IMR-90 (cell line): ENCODE measurements around the gene MMD2. TPM values are rescaled to one million over a fixed set of nuclear protein-coding genes. Genes with fewer than 3 reads are reported as not detected.

Source experiments
- ATAC-seq: fragments of 200-7000 bp; cut with Tn5 transposase; 2 replicates; pipeline ENCODE4 v1.9.1; 2020; ENCODE audit warnings: low read depth, mild to moderate bottlenecking, moderate library complexity
- BruUV-seq: library from RNA; stranded (reverse); fragments of 400-500 nt; replicated peaks from 2 replicates; lab custom pipeline; 2021; lab: Mats Ljungman, UMichigan
- CTCF ChIA-PET: fragments of 300-600 bp; formaldehyde crosslinking; extraction: SDS; loops from one replicate; lab custom pipeline; 2021; ENCODE audit warnings: antibody characterized with exemption; lab: Yijun Ruan, JAX
- POLR2A ChIA-PET: fragments of 300-600 bp; sonication (Branson Sonifier 250); formaldehyde crosslinking; loops from one replicate; lab custom pipeline; 2022; ENCODE audit warnings: antibody characterized with exemption; ENCODE audit not compliant: unreplicated experiment; lab: Charles Lee
- DNase-seq: peaks from one replicate; pipeline ENCODE4 v3.0.0; 2013
- H2AFZ ChIP-seq: replicated peaks from 2 replicates; pipeline ENCODE3; 2013; ENCODE audit warnings: low read length, mild to moderate bottlenecking; ENCODE audit not compliant: poor library complexity
- H2AK5ac ChIP-seq: 2 replicates; pipeline ENCODE4 v1.6.1; 2013; ENCODE audit warnings: low read depth, low read length, inconsistent platforms
- H2AK9ac ChIP-seq: replicated peaks from 2 replicates; pipeline ENCODE3; 2013; ENCODE audit warnings: mild to moderate bottlenecking, low read depth, low read length, moderate library complexity; ENCODE audit not compliant: poor library complexity
- H2BK120ac ChIP-seq: 2 replicates; pipeline ENCODE4 v1.6.1; 2013; ENCODE audit warnings: low read depth, low read length, inconsistent platforms
- H2BK15ac ChIP-seq: 3 replicates; pipeline ENCODE4 v1.6.1; 2013; ENCODE audit warnings: low read depth, low read length, inconsistent platforms
- H2BK20ac ChIP-seq: 2 replicates; pipeline ENCODE4 v1.6.1; 2013; ENCODE audit warnings: low read depth, mild to moderate bottlenecking, inconsistent platforms, low read length, moderate library complexity
- H2BK5ac ChIP-seq: 2 replicates; pipeline ENCODE4 v1.6.1; 2013; ENCODE audit warnings: mild to moderate bottlenecking, low read depth, low read length, inconsistent platforms; ENCODE audit not compliant: poor library complexity, severe bottlenecking
- H3K14ac ChIP-seq: replicated peaks from 2 replicates; pipeline ENCODE4 v1.6.1; 2013; ENCODE audit warnings: low read depth, low read length, inconsistent platforms
- H3K18ac ChIP-seq: 2 replicates; pipeline ENCODE4 v1.6.1; 2013; ENCODE audit warnings: low read depth, low read length, control low read depth
- H3K23ac ChIP-seq: 2 replicates; pipeline ENCODE4 v1.6.1; 2013; ENCODE audit warnings: low read depth, low read length, inconsistent platforms
- H3K27ac ChIP-seq: 2 replicates; pipeline ENCODE4 v1.5.1; 2013; ENCODE audit warnings: mild to moderate bottlenecking, control low read depth, low read length; ENCODE audit not compliant: insufficient read depth
- H3K27me3 ChIP-seq: 2 replicates; pipeline ENCODE4 v1.6.1; 2013; ENCODE audit warnings: low read length; ENCODE audit not compliant: control insufficient read depth, insufficient read depth
- H3K36me3 ChIP-seq: 2 replicates; pipeline ENCODE4 v1.6.1; 2013; ENCODE audit warnings: low read length, mixed read lengths; ENCODE audit not compliant: control insufficient read depth, insufficient read depth
- H3K4ac ChIP-seq: 2 replicates; pipeline ENCODE4 v1.6.1; 2013; ENCODE audit warnings: low read depth, low read length, inconsistent platforms
- H3K4me1 ChIP-seq: 2 replicates; pipeline ENCODE4 v1.6.1; 2013; ENCODE audit warnings: low read length, mixed read lengths; ENCODE audit not compliant: control insufficient read depth, insufficient read depth
- H3K4me2 ChIP-seq: 2 replicates; pipeline ENCODE4 v1.6.1; 2013; ENCODE audit warnings: low read depth, mild to moderate bottlenecking, control low read depth, low read length, moderate library complexity
- H3K4me3 ChIP-seq: 2 replicates; pipeline ENCODE4 v1.5.1; 2013; ENCODE audit warnings: low read depth, mild to moderate bottlenecking, control low read depth, low read length, moderate library complexity; ENCODE audit not compliant: insufficient read depth
- H3K56ac ChIP-seq: 2 replicates; pipeline ENCODE4 v1.6.1; 2013; ENCODE audit warnings: low read length, inconsistent platforms; ENCODE audit not compliant: insufficient read depth; ENCODE audit errors: extremely low read depth
- H3K79me1 ChIP-seq, 2 experiments: 2 replicates each; pipeline ENCODE4 v1.6.1; 2013; ENCODE audit warnings: low read length in 2 of 2, inconsistent platforms in 1 of 2, low read depth in 1 of 2
- H3K9ac ChIP-seq: 2 replicates; pipeline ENCODE4 v1.6.1; 2013; ENCODE audit warnings: low read depth, low read length, control low read depth
- H3K9me1 ChIP-seq: 2 replicates; pipeline ENCODE4 v1.6.1; 2013; ENCODE audit warnings: low read length, inconsistent platforms; ENCODE audit not compliant: insufficient read depth
- H3K9me3 ChIP-seq: 2 replicates; pipeline ENCODE4 v1.6.1; 2013; ENCODE audit warnings: low read length; ENCODE audit not compliant: control insufficient read depth, insufficient read depth
- H4K20me1 ChIP-seq: 2 replicates; pipeline ENCODE4 v1.6.1; 2013; ENCODE audit warnings: low read length, inconsistent platforms; ENCODE audit not compliant: insufficient read depth
- H4K5ac ChIP-seq: 2 replicates; pipeline ENCODE4 v1.6.1; 2013; ENCODE audit warnings: mild to moderate bottlenecking, low read depth, low read length, control low read depth
- H4K8ac ChIP-seq, 2 experiments: 2 replicates each; pipeline ENCODE4 v1.6.1; 2013; ENCODE audit warnings: low read depth in 2 of 2, low read length in 2 of 2, control low read depth in 1 of 2, inconsistent platforms in 1 of 2
- H4K91ac ChIP-seq: 2 replicates; pipeline ENCODE4 v1.6.1; 2013; ENCODE audit warnings: low read depth, low read length, inconsistent platforms; ENCODE audit not compliant: insufficient read depth
- BHLHE40 ChIP-seq: fragments of 150-350 bp; IDR thresholded peaks from 2 replicates; pipeline ENCODE4 v1.6.1; 2016; ENCODE audit warnings: mild to moderate bottlenecking, low read depth, low read length
- CEBPB ChIP-seq: IDR thresholded peaks from 2 replicates; pipeline ENCODE4 v1.6.1; 2012; ENCODE audit warnings: low read depth, low read length, improper control_type of control experiment
- CHD1 ChIP-seq: IDR thresholded peaks from 2 replicates; pipeline ENCODE4 v1.6.1; 2012; ENCODE audit warnings: low read depth, low read length, improper control_type of control experiment
- CTCF ChIP-seq: conservative IDR thresholded peaks from 2 replicates; pipeline ENCODE4 v1.5.1; 2012; ENCODE audit warnings: mild to moderate bottlenecking, low read depth, low read length, improper control_type of control experiment
- FOS ChIP-seq: fragments of 150-350 bp; IDR thresholded peaks from 2 replicates; pipeline ENCODE4 v1.6.1; 2016; ENCODE audit warnings: low read depth, low read length
- MAFK ChIP-seq: IDR thresholded peaks from 2 replicates; pipeline ENCODE4 v1.6.1; 2012; ENCODE audit warnings: low read depth, low read length, improper control_type of control experiment
- MAZ ChIP-seq: IDR thresholded peaks from 2 replicates; pipeline ENCODE4 v1.6.1; 2012; ENCODE audit warnings: low read depth, mild to moderate bottlenecking, low read length, improper control_type of control experiment, moderate library complexity, borderline replicate concordance
- MXI1 ChIP-seq: IDR thresholded peaks from 2 replicates; pipeline ENCODE4 v1.6.1; 2012; ENCODE audit warnings: low read depth, mild to moderate bottlenecking, low read length, moderate library complexity, borderline replicate concordance
- NFE2L2 ChIP-seq: fragments of 150-350 bp; IDR thresholded peaks from 2 replicates; pipeline ENCODE4 v1.6.1; 2016; ENCODE audit warnings: low read depth, mild to moderate bottlenecking, low read length
- POLR2A ChIP-seq: IDR thresholded peaks from 2 replicates; pipeline ENCODE4 v1.6.1; 2012; ENCODE audit warnings: mild to moderate bottlenecking, low read depth, low read length
- RAD21 ChIP-seq: IDR thresholded peaks from 2 replicates; pipeline ENCODE4 v1.6.1; 2012; ENCODE audit warnings: low read length, improper control_type of control experiment
- RCOR1 ChIP-seq: IDR thresholded peaks from 2 replicates; pipeline ENCODE4 v1.6.1; 2012; ENCODE audit warnings: mild to moderate bottlenecking, low read length, improper control_type of control experiment; ENCODE audit not compliant: insufficient replicate concordance
- RFX5 ChIP-seq: IDR thresholded peaks from 2 replicates; pipeline ENCODE4 v1.8.0; 2012; ENCODE audit warnings: low read depth, mild to moderate bottlenecking, low read length, moderate library complexity
- SMC3 ChIP-seq: fragments of 150-350 bp; IDR thresholded peaks from 2 replicates; pipeline ENCODE4 v1.6.1; 2016; ENCODE audit warnings: low read depth, mild to moderate bottlenecking, antibody characterized with exemption, low read length, moderate library complexity
- WGBS, 2 experiments: methylation state at CpG; one replicate each; pipeline versions ENCODE4 v1.1.5 to v1.1.7; 2013; ENCODE audit warnings: missing lambda C conversion rate in 2 of 2; ENCODE audit not compliant: insufficient read length in 1 of 2; ENCODE audit errors: extremely low coverage in 2 of 2; 5-methylcytosine and 5-hydroxymethylcytosine counted together
- dilution Hi-C: fragments of 300-500 bp; cut with HindIII; formaldehyde crosslinking; loops from one replicate; pipeline ENCODE4 v1.14.3; 2018; ENCODE audit warnings: low sequenced_read_pairs; ENCODE audit not compliant: unreplicated experiment
- in situ Hi-C: fragments of 300-500 bp; cut with MboI; formaldehyde crosslinking; loops from 3 replicates; pipeline ENCODE4 v1.14.3; 2019; ENCODE audit warnings: low sequenced_read_pairs, inconsistent platforms, mixed read lengths
- intact Hi-C: fragments of 100-400 bp; cut with micrococcal nuclease; formaldehyde crosslinking; loops from 2 replicates; pipeline ENCODE4 v1.10.0; 2022
- polyA plus RNA-seq, 3 experiments: library from polyadenylated mRNA; depleted of rRNA; stranded (reverse); fragments of >200 nt; gene quantifications; 2 replicates each; pipeline ENCODE4 v1.2.3, GENCODE V29; 2012; ENCODE audit warnings: low replicate concordance in 1 of 3
- total RNA-seq: library from RNA; depleted of rRNA; stranded (reverse); fragments of >200 nt; gene quantifications from 2 replicates; pipeline ENCODE4 v1.2.3, GENCODE V29; 2012
- TF ChIP-seq, protein P1 (sequence below): fragments of 150-350 bp; IDR thresholded peaks from 2 replicates; pipeline ENCODE4 v1.6.1; 2016; ENCODE audit warnings: low read depth, mild to moderate bottlenecking, low read length, moderate library complexity, borderline replicate concordance
- TF ChIP-seq, protein P2 (sequence below): fragments of 150-350 bp; IDR thresholded peaks from 2 replicates; pipeline ENCODE4 v1.6.1; 2017; ENCODE audit warnings: mild to moderate bottlenecking, antibody characterized with exemption, low read length, low read depth

Gene MMD2
- total and polyA plus RNA-seq, 2 of the 4 experiments (the other 2 are of a cell fraction) = not detected

DNA sequence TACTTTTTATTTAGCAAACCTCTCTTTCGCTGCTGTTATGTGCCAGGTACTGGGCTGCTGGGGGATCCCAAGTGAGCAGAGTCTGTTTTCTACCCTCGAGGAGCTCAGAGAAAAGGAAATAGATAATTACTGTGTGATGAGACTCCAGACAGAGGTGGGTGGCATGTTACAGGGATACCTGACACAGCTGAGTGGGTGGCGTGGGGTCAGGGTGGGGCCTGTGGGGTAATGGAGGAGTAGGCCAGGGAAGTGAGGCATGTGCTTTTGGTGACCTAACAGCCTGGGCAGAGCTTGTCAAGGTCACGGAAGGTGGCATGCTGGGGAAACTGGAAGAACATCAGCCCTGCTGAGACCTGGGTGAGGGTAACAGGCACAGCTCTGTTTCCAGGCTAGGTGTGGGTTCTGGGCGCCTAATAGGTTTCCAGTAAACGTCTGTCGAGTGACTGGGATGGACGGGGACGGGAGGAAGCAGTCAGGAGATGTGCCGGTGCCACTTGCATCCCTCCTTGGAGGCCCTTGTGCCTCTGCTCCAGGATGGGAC lies 36.5 kb upstream of the MMD2 start:
- H4K20me1 ChIP-seq = peaks cover 5% of the 10 kb centered on the region; the same call in 1 of the 2 replicates

More for the DNA sequence above, 36.5 kb upstream of the MMD2 start:
- WGBS, 2 experiments = 100% methylated on average over 1 of the region's 10 CpGs; no CpG with 5 or more reads in 1 of the 2 experiments
- BruUV-seq = no TSS peak
- H3K4ac ChIP-seq = no peak overlapping the region
- no peak overlapping the region for H3K23ac ChIP-seq
- peaks cover 0 to 19% of the 10 kb centered on the region in 2 experiments for H3K79me1 ChIP-seq
- H4K8ac ChIP-seq = no peak overlapping the region
- ChIA-PET POLR2A (no interaction called here), CTCF (no interaction called here)
- no peak overlapping the region for H2AFZ ChIP-seq
- H3K9me3 ChIP-seq = no peaks in the 10 kb centered on the region
- no peaks in the 10 kb centered on the region for H3K4me1 ChIP-seq
- in situ Hi-C loops = no loop called here
- H2BK20ac ChIP-seq = no peak overlapping the region
- H3K56ac ChIP-seq = no peak overlapping the region
- no peak overlapping the region for H4K91ac ChIP-seq
- intact Hi-C loops = no loop called here
- no peak overlapping the region for H2AK9ac ChIP-seq
- H3K36me3 ChIP-seq = peaks cover 66% of the 10 kb centered on the region
- no peaks in the 10 kb centered on the region for H3K9me1 ChIP-seq
- no peak for DNase-seq
- dilution Hi-C loops = no loop called here
- H2AK5ac ChIP-seq = no peak overlapping the region
- no peak overlapping the region for H3K4me3 ChIP-seq
- no peak overlapping the region for H2BK15ac ChIP-seq
- H3K18ac ChIP-seq = no peak overlapping the region
- H2BK120ac ChIP-seq = no peak overlapping the region
- no peak overlapping the region for H3K4me2 ChIP-seq
- H4K5ac ChIP-seq = no peak overlapping the region
- H2BK5ac ChIP-seq = no peak overlapping the region
- no peak for ATAC-seq
- no peaks in the 10 kb centered on the region for H3K27me3 ChIP-seq
- H3K27ac ChIP-seq = no peak overlapping the region
- H3K9ac ChIP-seq = no peak overlapping the region
- no peak for TF ChIP-seq MXI1
- no peak for TF ChIP-seq CTCF
- no peak for TF ChIP-seq SMC3
- no peak for TF ChIP-seq MAZ
- no peak for TF ChIP-seq CEBPB
- no peak for TF ChIP-seq POLR2A
- TF ChIP-seq MAFK = no peak
- TF ChIP-seq BHLHE40 = no peak
- no peak for TF ChIP-seq RAD21
- no peak for TF ChIP-seq RCOR1
- TF ChIP-seq, protein P1, sequence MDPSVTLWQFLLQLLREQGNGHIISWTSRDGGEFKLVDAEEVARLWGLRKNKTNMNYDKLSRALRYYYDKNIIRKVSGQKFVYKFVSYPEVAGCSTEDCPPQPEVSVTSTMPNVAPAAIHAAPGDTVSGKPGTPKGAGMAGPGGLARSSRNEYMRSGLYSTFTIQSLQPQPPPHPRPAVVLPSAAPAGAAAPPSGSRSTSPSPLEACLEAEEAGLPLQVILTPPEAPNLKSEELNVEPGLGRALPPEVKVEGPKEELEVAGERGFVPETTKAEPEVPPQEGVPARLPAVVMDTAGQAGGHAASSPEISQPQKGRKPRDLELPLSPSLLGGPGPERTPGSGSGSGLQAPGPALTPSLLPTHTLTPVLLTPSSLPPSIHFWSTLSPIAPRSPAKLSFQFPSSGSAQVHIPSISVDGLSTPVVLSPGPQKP = no peak
- TF ChIP-seq FOS = no peak
- TF ChIP-seq RFX5 = no peak
- TF ChIP-seq, protein P2, sequence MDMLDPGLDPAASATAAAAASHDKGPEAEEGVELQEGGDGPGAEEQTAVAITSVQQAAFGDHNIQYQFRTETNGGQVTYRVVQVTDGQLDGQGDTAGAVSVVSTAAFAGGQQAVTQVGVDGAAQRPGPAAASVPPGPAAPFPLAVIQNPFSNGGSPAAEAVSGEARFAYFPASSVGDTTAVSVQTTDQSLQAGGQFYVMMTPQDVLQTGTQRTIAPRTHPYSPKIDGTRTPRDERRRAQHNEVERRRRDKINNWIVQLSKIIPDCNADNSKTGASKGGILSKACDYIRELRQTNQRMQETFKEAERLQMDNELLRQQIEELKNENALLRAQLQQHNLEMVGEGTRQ = no peak
- no peak for TF ChIP-seq CHD1
- no peak for TF ChIP-seq NFE2L2
- no peak overlapping the region for H3K14ac ChIP-seq
